ENCODE results near the gene SON. TPM values are rescaled to one million over a fixed set of nuclear protein-coding genes. Genes with fewer than 3 reads are reported as not detected.
A peak's percentile ranks its signal among the peaks of the same experiment; 100 is the strongest.
"Not testable (repeated sequence)": the region's sequence is repeated elsewhere in the genome, so short reads cannot be mapped to it uniquely, and the experiment has no call there.

The SON gene
- 100 to 1,000 TPM; 152 to 189 TPM for total RNA-seq
- long read RNA-seq, full-length matches to known transcripts, result 7 of 36 reads
- long read RNA-seq, partial matches to known transcripts, result 8 of 36 reads
- long read RNA-seq, other reads (novel, unspliced or antisense), result 21 of 36 reads

- DNase-seq (peak; percentile 99), ATAC-seq (peak; percentile 97 to 99)
- intact Hi-C loops (cut with DNase I), result loop anchor here in 1 of 2 donors (5.0 to 10.0 kb wide), 2 partner anchors 52 to 66 kb away; partner anchors contain the start of gene TMEM50B
These were observed at the start of gene SON for GRCh38 chr21:33542640-33543504. SON (plus strand) TSS chr21:33543038; CDS start chr21:33543093, 55 bp downstream.

GRCh38 chr21:33493756-33494155 is 49.1 kb upstream of the SON start:
- no peak for DNase-seq
- no peak for ATAC-seq
- intact Hi-C loops (cut with DNase I), result no loop called here

GRCh38 chr21:33495743-33496142 is 47.1 kb upstream of the SON start:
- DNase-seq, result no peak
- intact Hi-C loops (cut with DNase I), result no loop called here

GRCh38 chr21:33496345-33496744 is 46.5 kb upstream of the SON start:
- ATAC-seq, result no peak
- intact Hi-C loops (cut with DNase I), result no loop called here
- DNase-seq, result no peak

More at GRCh38 chr21:33495743-33496142, 47.1 kb upstream of the SON start:
- ATAC-seq, result no peak

GRCh38 chr21:33505833-33506232 is 37.0 kb upstream of the SON start:
- DNase-seq (no peak), ATAC-seq (no peak)
- intact Hi-C loops (cut with DNase I), result no loop called here

- ATAC-seq; DNase-seq; intact Hi-C loops (cut with DNase I): not testable (repeated sequence)
These were observed 35.8 kb upstream of the SON start for GRCh38 chr21:33507003-33507402.

GRCh38 chr21:33510826-33511225 is 32.0 kb upstream of the SON start:
- ATAC-seq (no peak), DNase-seq (no peak)
- intact Hi-C loops (cut with DNase I), result no loop called here

GRCh38 chr21:33511639-33512038 is 31.2 kb upstream of the SON start:
- intact Hi-C loops (cut with DNase I), result no loop called here
- DNase-seq (no peak), ATAC-seq (no peak)

- no peak for DNase-seq
- no peak for ATAC-seq
- intact Hi-C loops (cut with DNase I), result no loop called here
These were observed 30.4 kb upstream of the SON start for GRCh38 chr21:33512481-33512880.

GRCh38 chr21:33514229-33514628 is 28.6 kb upstream of the SON start:
- DNase-seq (no peak), ATAC-seq (no peak)
- intact Hi-C loops (cut with DNase I), result no loop called here

- DNase-seq, result no peak
- intact Hi-C loops (cut with DNase I), result no loop called here
- ATAC-seq, result no peak
These were observed 23.9 kb upstream of the SON start for GRCh38 chr21:33518899-33519298.

- ATAC-seq, result no peak
- intact Hi-C loops (cut with DNase I), result no loop called here
- DNase-seq, result no peak
These were observed 20.4 kb upstream of the SON start for GRCh38 chr21:33522297-33522952.

GRCh38 chr21:33522953-33523349 is 19.9 kb upstream of the SON start:
- intact Hi-C loops (cut with DNase I), result no loop called here
- ATAC-seq (no peak), DNase-seq (no peak)

- DNase-seq (no peak), ATAC-seq (no peak)
- intact Hi-C loops (cut with DNase I), result no loop called here
These were observed 11.8 kb upstream of the SON start for GRCh38 chr21:33531007-33531406.

- DNase-seq, result no peak
- intact Hi-C loops (cut with DNase I), result no loop called here
- ATAC-seq, result no peak
These were observed 5.6 kb upstream of the SON start for GRCh38 chr21:33537212-33537611.

GRCh38 chr21:33539616-33540015 is 3.2 kb upstream of the SON start:
- DNase-seq (no peak), ATAC-seq (no peak)
- intact Hi-C loops (cut with DNase I), result loop anchor here in 1 of 2 donors (5.0 to 10.0 kb wide), 2 partner anchors 55 to 62 kb away; partner anchors contain the start of gene TMEM50B

GRCh38 chr21:33540711-33541104 is 2.1 kb upstream of the SON start:
- DNase-seq, result no peak
- ATAC-seq, result no peak
- intact Hi-C loops (cut with DNase I), result loop anchor here in 1 of 2 donors (5.0 to 10.0 kb wide), 2 partner anchors 54 to 63 kb away; partner anchors contain the start of gene TMEM50B

- ATAC-seq (no peak), DNase-seq (no peak)
- intact Hi-C loops (cut with DNase I), result loop anchor here in 1 of 2 donors (5.0 to 10.0 kb wide), 2 partner anchors 54 to 64 kb away; partner anchors contain the start of gene TMEM50B
These were observed 1.6 kb upstream of the SON start for GRCh38 chr21:33541105-33541711.

Measured in left cardiac atrium (tissue), 4 donors.